ENCODE measurements around the gene PNPT1.

DNA sequence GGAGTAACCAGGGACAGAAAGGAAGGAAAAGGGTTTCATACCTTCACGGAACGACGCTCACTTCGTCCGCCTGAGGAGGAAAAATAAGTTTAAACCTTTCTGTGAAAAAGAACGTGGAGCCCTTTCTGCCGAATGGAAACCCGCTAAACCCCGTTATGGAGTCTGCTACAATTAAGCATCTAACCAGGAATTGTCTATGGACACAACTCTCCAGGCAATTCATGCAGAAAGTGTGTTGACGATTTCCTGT, 75.7 kb downstream of the PNPT1 start:
- TF ChIP-seq ZFP30 (CRISPR knock-in tag; IDR thresholded peaks at IDR 0.05) = no peak
- TF ChIP-seq, protein P1, sequence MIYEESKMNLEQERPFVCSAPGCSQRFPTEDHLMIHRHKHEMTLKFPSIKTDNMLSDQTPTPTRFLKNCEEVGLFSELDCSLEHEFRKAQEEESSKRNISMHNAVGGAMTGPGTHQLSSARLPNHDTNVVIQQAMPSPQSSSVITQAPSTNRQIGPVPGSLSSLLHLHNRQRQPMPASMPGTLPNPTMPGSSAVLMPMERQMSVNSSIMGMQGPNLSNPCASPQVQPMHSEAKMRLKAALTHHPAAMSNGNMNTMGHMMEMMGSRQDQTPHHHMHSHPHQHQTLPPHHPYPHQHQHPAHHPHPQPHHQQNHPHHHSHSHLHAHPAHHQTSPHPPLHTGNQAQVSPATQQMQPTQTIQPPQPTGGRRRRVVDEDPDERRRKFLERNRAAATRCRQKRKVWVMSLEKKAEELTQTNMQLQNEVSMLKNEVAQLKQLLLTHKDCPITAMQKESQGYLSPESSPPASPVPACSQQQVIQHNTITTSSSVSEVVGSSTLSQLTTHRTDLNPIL (CRISPR knock-in tag; IDR thresholded peaks at IDR 0.05; ENCODE audit: low read depth) = no peak
